PFSK-1 (cell line): Measurements from ENCODE around the gene RBFOX1.

ENCODE experiments used
- FOXP2 ChIP-seq: optimal IDR thresholded peaks from 2 replicates; pipeline ENCODE3; 2011; ENCODE audit warnings: borderline replicate concordance, control low read depth, inconsistent platforms; ENCODE audit not compliant: insufficient read depth; ENCODE audit errors: extremely low read length, extremely low read depth
- POLR2AphosphoS5 ChIP-seq: IDR thresholded peaks from 2 replicates; pipeline ENCODE4 v1.6.1; 2012; ENCODE audit warnings: low read depth, mild to moderate bottlenecking, control low read depth, low read length, moderate library complexity
- REST ChIP-seq, 2 experiments: IDR thresholded peaks; 2 replicates each; pipeline versions ENCODE4 v1.6.1 to v1.8.0; 2011 to 2012; ENCODE audit warnings: low read depth in 2 of 2, low read length in 2 of 2, control low read depth in 1 of 2, inconsistent platforms in 1 of 2, mild to moderate bottlenecking in 1 of 2, moderate library complexity in 1 of 2; ENCODE audit not compliant: insufficient read depth in 1 of 2
- SIN3A ChIP-seq: IDR thresholded peaks from 2 replicates; pipeline ENCODE4 v1.6.1; 2012; ENCODE audit warnings: mild to moderate bottlenecking, low read length, moderate library complexity, borderline replicate concordance; ENCODE audit not compliant: insufficient read depth
- TAF1 ChIP-seq: IDR thresholded peaks from 2 replicates; pipeline ENCODE4 v1.6.1; 2012; ENCODE audit warnings: low read length, control low read depth, borderline replicate concordance; ENCODE audit not compliant: insufficient read depth

Gene RBFOX1

GRCh38 chr16:7518158-7518557 is 185.5 kb downstream of the RBFOX1 start:
- no peak for TF ChIP-seq TAF1

GRCh38 chr16:7521834-7522233 is 189.2 kb downstream of the RBFOX1 start:
- TF ChIP-seq POLR2AphosphoS5 (no peak), TAF1 (no peak), REST (IDR thresholded peaks at IDR 0.05; ENCODE audit: insufficient read depth in 1 of 2, low read depth in 2 of 2, low read length in 2 of 2) (no peak), FOXP2 (no peak), SIN3A (no peak)

GRCh38 chr16:7524419-7524818 is 191.8 kb downstream of the RBFOX1 start:
- TF ChIP-seq SIN3A (no peak), FOXP2 (no peak), REST (IDR thresholded peaks at IDR 0.05; ENCODE audit: insufficient read depth in 1 of 2, low read depth in 2 of 2, low read length in 2 of 2) (no peak), TAF1 (no peak), POLR2AphosphoS5 (no peak)

GRCh38 chr16:7526736-7527135 is 194.1 kb downstream of the RBFOX1 start:
- TF ChIP-seq TAF1 (no peak), SIN3A (no peak), FOXP2 (no peak), POLR2AphosphoS5 (no peak), REST (IDR thresholded peaks at IDR 0.05; ENCODE audit: insufficient read depth in 1 of 2, low read depth in 2 of 2, low read length in 2 of 2) (no peak)

GRCh38 chr16:7532534-7532933 is 199.9 kb downstream of the RBFOX1 start:
- TF ChIP-seq POLR2AphosphoS5: no peak

- TF ChIP-seq SIN3A (no peak), FOXP2 (no peak), POLR2AphosphoS5 (no peak), REST (IDR thresholded peaks at IDR 0.05; ENCODE audit: insufficient read depth in 1 of 2, low read depth in 2 of 2, low read length in 2 of 2) (no peak), TAF1 (no peak)
Measured at GRCh38 chr16:7534749-7535148, 202.1 kb downstream of the RBFOX1 start.
